GM21367 (cell line): ENCODE data around the gene TCF12.

Source experiments
- ATAC-seq: cut with Tn5 transposase; IDR thresholded peaks from one replicate; pipeline ENCODE4 v1.9.1; 2021; ENCODE audit not compliant: unreplicated experiment

Gene TCF12

GRCh38 chr15:57236561-57237300 is 318.3 kb downstream of the TCF12 start:
- ATAC-seq: no peak

DNA sequence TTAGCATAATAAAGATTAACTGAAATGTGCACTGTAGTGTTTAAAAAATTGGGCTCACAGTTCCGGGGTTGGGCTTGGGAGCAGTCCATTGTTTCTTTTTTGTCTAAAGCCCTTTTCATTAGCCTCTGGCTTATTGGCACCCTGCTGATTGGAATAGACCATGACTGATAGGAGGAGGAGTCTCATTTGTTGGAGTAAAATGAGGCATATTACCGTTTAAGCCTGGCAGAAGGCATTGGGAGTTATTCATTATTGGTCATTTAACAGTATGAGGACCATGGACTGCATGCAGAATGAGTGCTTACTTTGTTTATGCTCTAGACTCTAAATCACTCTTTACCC is 318.8 kb downstream of the TCF12 start:
- no peak for ATAC-seq

- no peak for ATAC-seq
Observed at GRCh38 chr15:57237676-57238075, 319.2 kb downstream of the TCF12 start.

DNA sequence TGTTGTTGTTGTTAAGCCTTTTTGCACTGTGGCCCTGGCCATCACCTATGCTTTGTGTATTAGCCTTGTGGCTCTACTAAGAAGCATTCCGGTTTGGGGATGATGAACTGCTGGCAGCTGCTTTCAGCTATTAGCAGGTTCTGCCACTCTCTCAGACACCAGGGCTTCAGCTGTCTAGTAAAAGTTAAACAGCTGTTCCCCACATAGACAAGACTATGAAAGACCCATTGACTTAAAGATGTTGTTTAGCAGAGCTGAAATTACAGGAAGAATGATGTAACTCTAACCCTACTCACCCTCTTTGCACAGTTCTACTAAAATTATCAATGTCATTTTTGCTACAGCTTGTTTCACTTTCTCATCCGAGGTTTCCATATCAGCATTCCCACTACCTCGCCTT is 326.7 kb downstream of the TCF12 start:
- ATAC-seq: no peak

- no peak for ATAC-seq
Observed at GRCh38 chr15:57245714-57246113, 327.3 kb downstream of the TCF12 start.

DNA sequence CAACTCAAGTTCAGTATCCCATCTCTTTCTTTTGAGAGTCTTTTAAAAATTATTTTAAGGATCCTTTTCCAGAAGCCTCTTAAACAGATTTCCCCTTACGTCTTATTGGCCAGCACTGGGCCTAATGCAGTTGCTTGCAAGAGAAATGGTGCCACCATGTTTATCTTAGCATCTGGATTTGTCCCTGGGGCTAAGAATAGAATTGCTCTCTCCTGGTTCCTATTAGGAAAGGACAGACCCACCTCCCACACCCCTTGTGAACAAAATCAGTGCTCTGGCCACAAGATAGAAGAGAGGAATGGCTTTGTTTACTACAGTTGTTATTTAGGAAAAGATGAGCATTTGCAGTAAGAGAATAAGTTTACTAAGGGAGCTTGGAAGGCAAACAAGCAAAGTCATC is 329.6 kb downstream of the TCF12 start:
- no peak for ATAC-seq

GRCh38 chr15:57251308-57251707 is 332.9 kb downstream of the TCF12 start:
- ATAC-seq: no peak

- ATAC-seq: no peak
Observed at GRCh38 chr15:57251941-57252340, 333.5 kb downstream of the TCF12 start.

DNA sequence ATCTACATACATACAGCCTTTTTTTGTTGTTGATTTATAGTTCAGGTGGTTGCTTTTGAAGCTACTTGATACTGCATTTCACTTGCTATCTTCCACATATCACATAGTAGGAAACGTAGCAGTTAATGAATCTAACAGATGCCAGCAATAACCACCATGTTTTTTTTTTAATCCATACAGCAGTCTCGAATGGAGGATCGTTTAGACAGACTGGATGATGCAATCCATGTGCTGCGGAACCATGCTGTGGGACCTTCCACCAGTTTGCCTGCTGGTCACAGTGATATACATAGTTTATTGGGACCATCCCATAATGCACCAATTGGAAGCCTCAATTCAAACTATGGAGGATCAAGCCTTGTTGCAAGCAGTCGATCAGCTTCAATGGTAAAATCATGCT is 334.6 kb downstream of the TCF12 start:
- ATAC-seq: no peak

DNA sequence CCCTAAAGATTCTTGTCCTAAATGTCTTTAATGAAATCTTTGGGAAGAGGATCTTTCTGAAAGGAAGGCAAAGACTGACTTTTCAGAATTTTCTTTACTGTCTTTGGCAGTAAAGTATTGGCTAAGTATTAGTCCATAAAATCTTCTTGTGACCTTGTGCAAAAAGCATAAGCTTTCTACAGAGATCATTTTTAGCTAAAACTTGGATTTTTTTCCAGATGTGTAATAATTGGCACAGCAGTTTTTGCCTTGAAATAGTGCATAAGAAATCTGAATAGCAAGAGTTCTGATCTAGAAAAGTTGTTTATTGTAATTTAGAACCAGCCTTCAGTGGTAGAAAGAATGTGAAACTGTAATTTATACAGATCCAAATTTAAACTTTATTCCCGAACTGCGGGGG is 335.1 kb downstream of the TCF12 start:
- no peak for ATAC-seq

- no peak for ATAC-seq
Observed at GRCh38 chr15:57255751-57256341, 337.4 kb downstream of the TCF12 start.

GRCh38 chr15:57256939-57257338 is 338.5 kb downstream of the TCF12 start:
- ATAC-seq: no peak

DNA sequence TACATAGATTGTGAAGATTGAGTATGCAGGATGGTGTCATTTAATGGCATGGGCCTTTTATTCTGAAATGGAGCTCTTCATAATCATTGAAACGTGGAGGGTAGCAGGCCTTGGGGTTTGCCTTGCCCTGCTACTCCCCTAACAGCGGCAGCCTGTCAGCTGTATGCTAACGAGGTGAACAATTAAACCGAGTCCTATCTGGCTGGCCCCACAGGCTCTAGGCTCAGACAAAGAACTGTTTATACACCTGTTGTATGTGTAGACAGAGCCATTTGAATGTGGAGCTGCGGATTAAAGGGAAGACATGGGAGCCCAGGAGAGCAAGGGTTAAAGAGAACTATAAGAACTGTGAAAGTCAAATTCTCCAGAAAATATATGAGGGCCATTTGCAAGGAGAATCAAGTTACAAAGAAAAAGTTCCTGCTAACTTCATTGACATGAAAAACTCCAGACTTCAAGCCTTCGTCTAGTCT is 341.2 kb downstream of the TCF12 start:
- ATAC-seq: no peak

- ATAC-seq: no peak
Observed at GRCh38 chr15:57263520-57263919, 345.1 kb downstream of the TCF12 start.

DNA sequence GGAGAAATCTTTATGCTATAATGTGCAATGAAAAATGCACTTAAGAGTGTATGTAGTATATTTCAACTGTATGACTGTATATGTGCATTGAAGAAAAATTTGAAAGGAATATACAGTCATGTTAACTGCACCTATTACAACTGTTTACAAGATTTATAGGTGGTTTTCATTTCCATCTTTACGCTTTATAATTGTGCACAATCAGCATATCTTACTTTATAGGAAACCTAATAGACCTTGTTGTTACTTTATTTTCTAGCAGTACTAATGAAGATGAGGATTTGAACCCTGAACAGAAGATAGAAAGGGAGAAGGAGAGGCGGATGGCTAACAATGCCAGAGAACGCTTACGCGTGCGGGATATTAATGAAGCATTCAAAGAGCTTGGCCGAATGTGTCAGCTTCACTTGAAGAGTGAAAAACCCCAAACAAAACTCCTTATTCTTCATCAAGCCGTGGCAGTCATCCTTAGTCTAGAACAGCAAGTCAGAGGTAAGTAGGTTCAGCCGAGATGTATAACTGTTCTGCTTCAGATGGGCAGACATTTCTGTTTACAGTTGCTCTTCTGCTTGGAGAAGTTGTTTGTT is 354.4 kb downstream of the TCF12 start:
- ATAC-seq: no peak

GRCh38 chr15:57273402-57273801 is 355.0 kb downstream of the TCF12 start:
- no peak for ATAC-seq

GRCh38 chr15:57278439-57278838 is 360.0 kb downstream of the TCF12 start:
- no peak for ATAC-seq

DNA sequence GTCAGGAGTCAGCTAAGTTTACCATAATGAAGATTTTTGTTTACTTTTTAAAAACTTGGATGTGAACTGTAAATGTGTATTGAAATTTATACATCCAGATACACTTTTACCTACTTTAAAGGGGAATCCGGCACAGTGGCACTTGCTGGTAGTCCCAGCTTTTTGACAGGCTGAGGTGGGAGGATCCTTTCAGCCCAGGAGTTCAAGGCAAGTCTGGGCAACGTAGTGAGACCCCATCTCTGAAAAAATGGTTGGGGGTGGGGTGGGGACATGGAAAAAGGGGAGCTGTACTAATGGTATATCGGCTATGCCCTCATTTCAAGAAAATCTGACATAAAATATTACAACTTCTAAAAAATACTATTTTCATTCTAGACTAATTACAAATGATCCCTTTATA is 362.0 kb downstream of the TCF12 start:
- no peak for ATAC-seq

- peak; percentile 45 for ATAC-seq
Observed at GRCh38 chr15:57281321-57281720, 362.9 kb downstream of the TCF12 start.

DNA sequence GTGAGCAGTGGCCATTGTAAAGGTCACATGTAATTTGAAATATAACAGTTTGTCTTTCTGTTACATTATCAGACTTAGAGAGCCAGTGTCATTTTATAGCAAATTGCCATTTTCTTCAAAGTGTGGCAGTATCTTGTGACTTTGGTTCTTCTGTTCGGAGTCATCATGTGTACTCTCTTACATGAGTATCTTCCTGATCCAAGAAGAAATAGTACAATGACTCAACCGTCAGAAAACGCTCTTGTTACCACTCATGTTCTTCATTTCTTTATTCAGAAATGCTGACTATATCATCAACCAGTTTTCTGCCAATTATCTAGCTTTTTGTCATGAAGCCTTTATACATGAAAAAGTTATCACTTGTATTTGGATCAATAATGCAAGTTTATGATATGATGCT is 364.2 kb downstream of the TCF12 start:
- no peak for ATAC-seq

DNA sequence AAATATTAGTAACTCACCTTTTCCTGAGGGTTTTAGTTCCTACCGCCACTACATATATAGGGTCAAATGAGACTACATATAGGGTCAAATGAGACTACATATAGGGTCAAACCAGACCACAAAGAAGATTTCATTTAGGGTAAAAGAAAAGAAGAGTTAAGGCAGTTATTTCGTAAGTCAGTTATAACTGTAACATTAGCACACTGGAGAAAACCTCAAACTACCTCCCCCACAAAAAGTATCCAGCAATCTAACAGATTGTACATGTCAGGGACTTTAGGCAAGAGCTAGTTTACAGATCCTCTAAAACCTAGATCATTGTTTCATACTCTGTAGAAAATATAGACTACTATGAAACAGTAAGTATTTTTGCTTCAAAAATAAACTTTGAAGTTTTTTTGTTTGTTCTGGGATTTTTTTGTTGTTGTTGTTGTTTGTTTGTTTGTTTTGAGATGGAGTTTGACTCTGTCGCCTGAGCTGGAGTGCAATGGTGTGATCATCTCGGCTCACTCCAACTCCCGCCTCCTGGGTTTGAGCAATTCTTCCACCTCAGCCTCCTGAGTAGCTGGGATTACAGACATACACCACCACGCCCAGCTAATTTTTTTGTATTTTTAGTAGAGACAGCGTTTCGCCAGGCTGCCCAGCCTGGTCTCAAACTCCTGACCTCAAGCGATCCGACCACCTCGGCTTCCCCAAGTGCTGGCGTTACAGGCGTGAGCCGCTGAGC is 365.5 kb downstream of the TCF12 start:
- ATAC-seq: no peak

DNA sequence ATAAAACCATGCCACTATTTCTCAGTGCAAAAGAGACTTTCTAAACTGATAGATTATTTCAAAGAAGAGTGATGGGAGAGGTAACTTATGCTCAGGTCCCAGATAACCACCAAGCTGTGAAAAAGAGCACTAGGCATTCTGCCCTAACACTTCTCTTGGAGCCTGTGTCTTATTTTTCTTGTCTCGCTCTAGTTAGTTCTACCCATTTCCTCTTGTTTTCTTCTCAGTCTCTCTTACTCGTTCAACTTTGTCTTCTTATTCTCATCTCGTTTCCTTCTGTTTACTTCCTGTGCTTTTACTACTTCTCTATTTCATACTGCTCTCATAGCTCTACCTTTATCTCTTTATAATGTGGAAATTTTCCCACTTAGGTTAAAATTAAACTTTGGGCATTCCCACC is 366.1 kb downstream of the TCF12 start:
- peak; percentile 36 for ATAC-seq
